Measurements from ENCODE around the gene GMPR2. TPM values are rescaled to one million over a fixed set of nuclear protein-coding genes. Genes with fewer than 3 reads are reported as not detected.
A peak's percentile ranks its signal among the peaks of the same experiment; 100 is the strongest.

Gene GMPR2
- total and polyA plus RNA-seq, 2 of the 13 experiments (the other 11 are each of a cell fraction or from before 2014, with no cell fraction given): 210 to 273 TPM

DNA sequence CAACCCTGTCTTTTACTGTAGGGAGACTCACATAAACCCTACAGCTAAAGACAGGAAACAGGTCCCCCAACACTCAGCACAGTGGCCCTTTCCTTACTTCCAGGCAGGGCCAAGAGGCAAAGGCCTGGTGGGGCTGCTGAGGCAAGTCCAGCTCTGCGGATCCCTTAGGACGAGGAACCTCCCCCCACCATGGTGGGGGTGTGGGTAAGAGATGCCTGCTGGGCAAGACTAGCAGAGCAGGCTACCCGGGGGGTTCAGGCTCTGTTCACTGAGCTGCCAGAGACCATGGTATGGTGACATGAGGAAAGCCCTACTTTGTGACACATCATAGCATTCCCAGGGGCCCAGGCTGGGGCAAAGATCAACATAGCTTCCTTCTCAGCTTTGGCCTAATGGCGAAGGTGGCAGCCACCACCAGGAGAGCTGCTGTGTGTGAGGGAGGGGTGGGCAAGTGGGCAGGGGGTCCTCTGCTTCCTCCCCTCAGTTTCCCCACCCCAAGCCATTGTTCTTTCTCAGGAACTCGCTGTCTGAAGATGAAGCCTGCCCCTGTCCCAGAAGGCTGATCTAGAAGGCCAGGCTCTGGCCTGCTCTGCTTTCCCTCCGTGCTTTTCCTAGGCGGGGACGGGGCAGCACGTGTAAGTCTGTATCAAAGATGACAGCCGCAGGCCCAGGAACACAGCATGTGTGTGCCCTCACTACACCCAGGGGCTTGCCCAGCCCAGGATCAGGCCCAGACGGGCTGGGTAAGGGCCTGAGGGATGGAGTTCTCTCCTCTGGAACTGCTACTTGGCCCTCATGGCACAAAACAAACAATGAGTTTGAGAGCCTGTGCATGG, 19.8 kb downstream of the GMPR2 start (continued):
- peak; percentile 48; the same call in 1 of the 2 replicates for TF ChIP-seq MAF1 (CRISPR knock-in tag; IDR thresholded peaks at IDR 0.05; ENCODE audit: borderline replicate concordance)
- TF ChIP-seq CBX5 (CRISPR knock-in tag; IDR thresholded peaks at IDR 0.05; ENCODE audit: borderline replicate concordance): peak; percentile 82
- TF ChIP-seq POLR2A (IDR thresholded peaks at IDR 0.05; ENCODE audit: insufficient read depth in 1 of 2, low read depth in 2 of 2, low read length in 2 of 2): peak in 1 of 2 experiments; percentile 34; a peak in 1 of 4 replicates
- TF ChIP-seq ATF7 (IDR thresholded peaks at IDR 0.05): no peak
- no peak for TF ChIP-seq ATF7 (CRISPR knock-in tag; IDR thresholded peaks at IDR 0.05)
- TF ChIP-seq, protein P1, sequence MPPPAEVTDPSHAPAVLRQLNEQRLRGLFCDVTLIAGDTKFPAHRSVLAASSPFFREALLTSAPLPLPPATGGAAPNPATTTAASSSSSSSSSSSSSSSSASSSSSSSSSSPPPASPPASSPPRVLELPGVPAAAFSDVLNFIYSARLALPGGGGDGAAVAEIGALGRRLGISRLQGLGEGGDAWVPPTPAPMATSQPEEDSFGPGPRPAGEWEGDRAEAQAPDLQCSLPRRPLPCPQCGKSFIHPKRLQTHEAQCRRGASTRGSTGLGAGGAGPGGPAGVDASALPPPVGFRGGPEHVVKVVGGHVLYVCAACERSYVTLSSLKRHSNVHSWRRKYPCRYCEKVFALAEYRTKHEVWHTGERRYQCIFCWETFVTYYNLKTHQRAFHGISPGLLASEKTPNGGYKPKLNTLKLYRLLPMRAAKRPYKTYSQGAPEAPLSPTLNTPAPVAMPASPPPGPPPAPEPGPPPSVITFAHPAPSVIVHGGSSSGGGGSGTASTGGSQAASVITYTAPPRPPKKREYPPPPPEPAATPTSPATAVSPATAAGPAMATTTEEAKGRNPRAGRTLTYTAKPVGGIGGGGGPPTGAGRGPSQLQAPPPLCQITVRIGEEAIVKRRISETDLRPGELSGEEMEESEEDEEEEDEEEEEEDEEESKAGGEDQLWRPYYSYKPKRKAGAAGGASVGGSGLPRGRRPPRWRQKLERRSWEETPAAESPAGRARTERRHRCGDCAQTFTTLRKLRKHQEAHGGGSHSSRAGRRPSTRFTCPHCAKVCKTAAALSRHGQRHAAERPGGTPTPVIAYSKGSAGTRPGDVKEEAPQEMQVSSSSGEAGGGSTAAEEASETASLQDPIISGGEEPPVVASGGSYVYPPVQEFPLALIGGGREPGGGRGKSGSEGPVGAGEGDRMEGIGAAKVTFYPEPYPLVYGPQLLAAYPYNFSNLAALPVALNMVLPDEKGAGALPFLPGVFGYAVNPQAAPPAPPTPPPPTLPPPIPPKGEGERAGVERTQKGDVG (CRISPR knock-in tag; IDR thresholded peaks at IDR 0.05; ENCODE audit: borderline replicate concordance): peak; percentile 96
- no peak for TF ChIP-seq ELF4 (CRISPR knock-in tag; IDR thresholded peaks at IDR 0.05; ENCODE audit: borderline replicate concordance)
- TF ChIP-seq, protein P2, sequence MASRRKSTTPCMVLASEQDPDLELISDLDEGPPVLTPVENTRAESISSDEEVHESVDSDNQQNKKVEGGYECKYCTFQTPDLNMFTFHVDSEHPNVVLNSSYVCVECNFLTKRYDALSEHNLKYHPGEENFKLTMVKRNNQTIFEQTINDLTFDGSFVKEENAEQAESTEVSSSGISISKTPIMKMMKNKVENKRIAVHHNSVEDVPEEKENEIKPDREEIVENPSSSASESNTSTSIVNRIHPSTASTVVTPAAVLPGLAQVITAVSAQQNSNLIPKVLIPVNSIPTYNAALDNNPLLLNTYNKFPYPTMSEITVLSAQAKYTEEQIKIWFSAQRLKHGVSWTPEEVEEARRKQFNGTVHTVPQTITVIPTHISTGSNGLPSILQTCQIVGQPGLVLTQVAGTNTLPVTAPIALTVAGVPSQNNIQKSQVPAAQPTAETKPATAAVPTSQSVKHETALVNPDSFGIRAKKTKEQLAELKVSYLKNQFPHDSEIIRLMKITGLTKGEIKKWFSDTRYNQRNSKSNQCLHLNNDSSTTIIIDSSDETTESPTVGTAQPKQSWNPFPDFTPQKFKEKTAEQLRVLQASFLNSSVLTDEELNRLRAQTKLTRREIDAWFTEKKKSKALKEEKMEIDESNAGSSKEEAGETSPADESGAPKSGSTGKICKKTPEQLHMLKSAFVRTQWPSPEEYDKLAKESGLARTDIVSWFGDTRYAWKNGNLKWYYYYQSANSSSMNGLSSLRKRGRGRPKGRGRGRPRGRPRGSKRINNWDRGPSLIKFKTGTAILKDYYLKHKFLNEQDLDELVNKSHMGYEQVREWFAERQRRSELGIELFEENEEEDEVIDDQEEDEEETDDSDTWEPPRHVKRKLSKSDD (CRISPR knock-in tag; IDR thresholded peaks at IDR 0.05; ENCODE audit: low read depth): peak; percentile 43; the same call in 1 of the 2 replicates
- TF ChIP-seq TBP (CRISPR knock-in tag; IDR thresholded peaks at IDR 0.05): 0 out of 2 replicates have a peak, but pooled peaks have one; percentile 68
- peak; percentile 36 for TF ChIP-seq CBX1 (IDR thresholded peaks at IDR 0.05; ENCODE audit: low read depth)
- TF ChIP-seq NFE2L1 (CRISPR knock-in tag; IDR thresholded peaks at IDR 0.05; ENCODE audit: borderline replicate concordance): 0 out of 2 replicates have a peak, but pooled peaks have one; percentile 42
- TF ChIP-seq DPF2 (CRISPR knock-in tag; IDR thresholded peaks at IDR 0.05; ENCODE audit: borderline replicate concordance, low read depth): peak; percentile 80
- 0 out of 2 replicates have a peak, but pooled peaks have one; percentile 62 for TF ChIP-seq HDAC1 (CRISPR knock-in tag; IDR thresholded peaks at IDR 0.05)
- TF ChIP-seq, protein P3, sequence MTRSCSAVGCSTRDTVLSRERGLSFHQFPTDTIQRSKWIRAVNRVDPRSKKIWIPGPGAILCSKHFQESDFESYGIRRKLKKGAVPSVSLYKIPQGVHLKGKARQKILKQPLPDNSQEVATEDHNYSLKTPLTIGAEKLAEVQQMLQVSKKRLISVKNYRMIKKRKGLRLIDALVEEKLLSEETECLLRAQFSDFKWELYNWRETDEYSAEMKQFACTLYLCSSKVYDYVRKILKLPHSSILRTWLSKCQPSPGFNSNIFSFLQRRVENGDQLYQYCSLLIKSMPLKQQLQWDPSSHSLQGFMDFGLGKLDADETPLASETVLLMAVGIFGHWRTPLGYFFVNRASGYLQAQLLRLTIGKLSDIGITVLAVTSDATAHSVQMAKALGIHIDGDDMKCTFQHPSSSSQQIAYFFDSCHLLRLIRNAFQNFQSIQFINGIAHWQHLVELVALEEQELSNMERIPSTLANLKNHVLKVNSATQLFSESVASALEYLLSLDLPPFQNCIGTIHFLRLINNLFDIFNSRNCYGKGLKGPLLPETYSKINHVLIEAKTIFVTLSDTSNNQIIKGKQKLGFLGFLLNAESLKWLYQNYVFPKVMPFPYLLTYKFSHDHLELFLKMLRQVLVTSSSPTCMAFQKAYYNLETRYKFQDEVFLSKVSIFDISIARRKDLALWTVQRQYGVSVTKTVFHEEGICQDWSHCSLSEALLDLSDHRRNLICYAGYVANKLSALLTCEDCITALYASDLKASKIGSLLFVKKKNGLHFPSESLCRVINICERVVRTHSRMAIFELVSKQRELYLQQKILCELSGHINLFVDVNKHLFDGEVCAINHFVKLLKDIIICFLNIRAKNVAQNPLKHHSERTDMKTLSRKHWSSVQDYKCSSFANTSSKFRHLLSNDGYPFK (CRISPR knock-in tag; IDR thresholded peaks at IDR 0.05; ENCODE audit: borderline replicate concordance): peak; percentile 86
- peak; percentile 16; the same call in 1 of the 2 replicates for TF ChIP-seq PAX8 (CRISPR knock-in tag; IDR thresholded peaks at IDR 0.05; ENCODE audit: borderline replicate concordance)
- TF ChIP-seq, protein P4, sequence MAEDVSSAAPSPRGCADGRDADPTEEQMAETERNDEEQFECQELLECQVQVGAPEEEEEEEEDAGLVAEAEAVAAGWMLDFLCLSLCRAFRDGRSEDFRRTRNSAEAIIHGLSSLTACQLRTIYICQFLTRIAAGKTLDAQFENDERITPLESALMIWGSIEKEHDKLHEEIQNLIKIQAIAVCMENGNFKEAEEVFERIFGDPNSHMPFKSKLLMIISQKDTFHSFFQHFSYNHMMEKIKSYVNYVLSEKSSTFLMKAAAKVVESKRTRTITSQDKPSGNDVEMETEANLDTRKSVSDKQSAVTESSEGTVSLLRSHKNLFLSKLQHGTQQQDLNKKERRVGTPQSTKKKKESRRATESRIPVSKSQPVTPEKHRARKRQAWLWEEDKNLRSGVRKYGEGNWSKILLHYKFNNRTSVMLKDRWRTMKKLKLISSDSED (CRISPR knock-in tag; IDR thresholded peaks at IDR 0.05): no peak
- no peak for TF ChIP-seq GABPA (IDR thresholded peaks at IDR 0.05; ENCODE audit: low read depth, low read length)
- TF ChIP-seq GABPA (CRISPR knock-in tag; IDR thresholded peaks at IDR 0.05; ENCODE audit: low read depth): peak; percentile 30; the same call in 1 of the 2 replicates
- TF ChIP-seq NCOA2 (CRISPR knock-in tag; IDR thresholded peaks at IDR 0.05): peak; percentile 51; the same call in 1 of the 2 replicates
